GM19438 (cell line): ENCODE results near the gene MED10.

Experiments
- ATAC-seq: cut with Tn5 transposase; IDR thresholded peaks from one replicate; pipeline ENCODE4 v1.9.1; 2021; ENCODE audit warnings: low read depth; ENCODE audit not compliant: unreplicated experiment

MED10 gene

GRCh38 chr5:6399980-6400910 is 21.9 kb upstream of the MED10 start:
- ATAC-seq, result no peak

- ATAC-seq, result no peak
Measured at GRCh38 chr5:6398570-6399230, 20.4 kb upstream of the MED10 start.

GRCh38 chr5:6397536-6398269 is 19.4 kb upstream of the MED10 start:
- no peak for ATAC-seq

- no peak for ATAC-seq
Measured at GRCh38 chr5:6396836-6397535, 18.6 kb upstream of the MED10 start.

- ATAC-seq, result no peak
Measured at GRCh38 chr5:6396043-6396442, 17.7 kb upstream of the MED10 start.

GRCh38 chr5:6395621-6396020 is 17.3 kb upstream of the MED10 start:
- no peak for ATAC-seq

- no peak for ATAC-seq
Measured at GRCh38 chr5:6395102-6395445, 16.7 kb upstream of the MED10 start.

DNA sequence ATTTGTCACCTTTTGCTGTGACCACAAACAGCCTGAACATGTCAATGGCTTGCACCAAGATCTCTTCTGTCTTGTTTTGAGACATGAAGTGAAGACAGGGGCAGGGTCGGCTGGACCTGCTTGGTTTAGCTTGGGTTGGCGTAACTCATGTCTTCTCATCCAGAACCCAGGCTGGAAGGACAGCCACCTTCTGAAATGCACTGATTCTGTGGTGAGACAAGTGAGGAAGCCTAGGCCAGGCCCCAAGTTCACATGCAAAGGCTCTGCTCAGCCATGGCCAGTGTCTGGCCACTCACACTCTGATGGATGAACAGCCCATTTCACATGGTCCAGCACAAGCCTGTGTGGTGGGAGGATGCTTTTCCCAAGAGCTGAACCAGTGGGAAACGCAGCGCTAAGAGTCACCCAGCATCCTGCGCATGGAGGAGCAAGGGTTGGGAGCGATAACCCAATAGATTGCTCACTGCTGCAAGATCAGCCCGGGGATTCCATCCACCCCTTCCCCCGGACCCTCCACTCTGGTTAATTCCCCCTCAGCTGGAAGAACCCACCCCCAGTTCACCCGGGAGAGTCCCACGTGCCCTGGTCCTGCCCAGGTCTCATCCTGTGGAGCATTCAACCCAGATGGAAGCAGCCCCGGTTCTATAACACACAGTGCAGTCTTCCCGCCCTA is 16.2 kb upstream of the MED10 start:
- no peak for ATAC-seq

DNA sequence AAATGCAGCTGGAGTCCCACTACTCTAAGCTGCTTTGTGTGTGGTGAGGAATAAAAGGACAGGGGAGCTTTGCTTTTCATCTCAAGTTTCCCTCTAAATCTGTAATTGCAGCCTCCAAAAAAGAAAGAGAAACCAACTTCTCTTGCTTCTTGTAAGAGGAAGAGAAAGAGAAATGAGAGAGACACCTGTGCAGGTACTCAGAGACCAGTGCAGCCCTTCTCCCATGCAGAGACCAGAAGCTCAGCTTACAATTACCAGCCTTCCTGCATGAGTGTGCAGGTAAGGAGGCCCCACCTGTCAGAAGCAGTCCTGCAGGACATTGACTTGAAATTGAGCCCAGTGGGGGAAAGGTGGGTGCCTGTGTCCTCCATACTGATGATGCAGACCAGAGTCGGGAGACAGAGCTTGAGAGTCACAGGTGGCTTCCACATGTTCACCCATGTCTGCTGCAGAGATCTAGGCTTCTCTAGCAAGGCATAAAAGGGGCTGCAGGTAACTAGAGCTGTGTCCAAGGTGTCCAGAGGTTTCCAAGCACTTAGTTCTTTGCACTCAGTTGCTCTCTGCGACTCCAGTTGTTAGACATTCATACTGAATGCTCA is 15.3 kb upstream of the MED10 start:
- ATAC-seq, result no peak

DNA sequence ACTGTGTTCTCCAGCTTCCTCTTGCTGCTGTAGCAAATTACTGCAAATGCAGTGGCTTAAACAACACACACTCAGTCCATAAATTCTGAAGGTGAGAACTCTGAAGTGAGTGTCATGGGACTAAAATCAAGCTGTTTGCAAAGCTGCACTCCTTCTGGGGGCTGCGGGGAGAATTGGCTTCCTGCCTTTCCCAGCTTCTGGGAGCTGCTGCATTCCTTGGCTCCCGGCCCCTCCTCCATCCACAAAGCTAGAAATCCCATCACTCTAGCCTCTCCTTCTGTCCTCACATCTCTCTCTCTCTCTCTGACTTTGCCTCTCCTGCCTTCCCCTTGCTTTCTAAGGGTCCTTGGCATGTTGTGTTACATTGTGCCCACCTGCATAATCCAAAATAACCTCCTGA is 14.2 kb upstream of the MED10 start:
- ATAC-seq, result no peak

DNA sequence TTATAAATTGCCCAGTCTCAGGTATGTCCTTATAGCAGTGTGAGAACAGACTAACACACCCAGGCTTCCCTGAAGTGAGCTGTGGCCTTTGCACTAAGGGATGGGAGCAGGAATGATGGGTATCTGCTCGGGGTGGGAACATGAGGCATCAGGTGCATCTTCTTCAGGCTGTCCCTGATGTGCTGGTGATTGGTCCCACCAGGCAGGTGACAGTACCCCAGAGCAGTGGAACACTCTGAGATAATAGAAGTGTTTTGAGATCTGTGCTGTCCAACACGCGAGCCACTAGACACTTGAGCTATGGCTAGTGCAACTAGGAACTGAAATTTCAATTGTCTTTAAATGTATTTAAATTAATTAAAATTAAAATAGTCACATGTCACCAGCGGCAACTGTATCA is 12.8 kb upstream of the MED10 start:
- ATAC-seq, result no peak

GRCh38 chr5:6389946-6390530 is 11.7 kb upstream of the MED10 start:
- ATAC-seq, result no peak

- no peak for ATAC-seq
Measured at GRCh38 chr5:6389397-6389796, 11.1 kb upstream of the MED10 start.

GRCh38 chr5:6387970-6388369 is 9.6 kb upstream of the MED10 start:
- no peak for ATAC-seq

DNA sequence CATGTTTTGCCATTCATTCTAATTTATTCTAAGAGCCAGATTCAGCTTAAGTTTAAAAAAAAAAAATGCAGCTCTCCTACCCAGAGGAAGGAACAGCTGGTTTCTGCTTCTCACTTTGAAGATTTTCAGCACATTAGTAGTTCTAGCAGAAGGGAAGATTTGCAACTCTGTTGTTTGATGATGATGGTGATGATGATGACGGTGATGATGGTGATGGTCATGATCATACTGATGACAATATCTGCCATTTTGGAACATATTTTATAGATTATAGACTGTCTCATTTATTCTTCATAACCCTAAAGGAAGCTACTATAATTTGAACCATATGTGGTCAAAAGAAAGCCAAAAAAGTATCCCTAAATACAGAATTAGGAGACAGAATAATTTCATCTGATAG is 7.9 kb upstream of the MED10 start:
- no peak for ATAC-seq

DNA sequence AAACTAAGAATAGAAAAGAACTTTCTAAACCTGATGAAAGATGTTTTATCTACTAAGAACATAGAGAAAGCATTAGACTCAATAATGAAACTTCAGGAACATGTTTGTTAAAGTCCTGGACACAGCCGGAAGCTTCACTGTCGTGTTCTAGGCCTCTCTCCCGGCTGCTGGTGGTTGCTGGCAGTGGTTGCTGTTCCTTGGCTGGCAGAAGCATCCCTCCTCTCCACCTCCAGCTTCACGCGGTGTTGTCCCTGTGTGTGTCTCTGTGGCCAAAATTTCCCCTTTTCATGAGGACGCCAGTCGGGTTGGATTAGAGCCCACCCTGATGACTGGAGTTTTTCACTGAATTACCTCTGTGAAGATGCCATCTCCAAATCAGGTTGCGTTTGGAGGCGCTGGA is 6.5 kb upstream of the MED10 start:
- ATAC-seq, result no peak

DNA sequence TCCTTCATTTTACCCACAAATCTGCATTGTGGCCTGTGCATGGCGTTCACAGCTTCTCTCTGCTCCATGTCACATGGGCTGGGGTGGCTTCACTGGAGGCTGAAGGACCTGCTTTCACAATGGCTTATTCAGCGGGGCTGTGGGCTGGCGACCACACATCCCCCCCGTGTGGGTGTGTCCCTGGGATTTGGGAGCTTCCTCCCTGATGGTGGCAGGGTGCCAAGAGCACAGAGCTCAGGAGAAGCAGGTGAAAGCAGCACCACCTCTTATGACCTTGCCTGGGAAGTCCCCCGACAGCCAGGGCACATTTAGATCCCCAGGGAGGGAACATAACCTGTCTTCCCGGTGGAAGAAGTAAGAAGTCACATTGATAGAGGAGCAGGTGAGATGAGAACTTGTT is 5.0 kb upstream of the MED10 start:
- no peak for ATAC-seq

DNA sequence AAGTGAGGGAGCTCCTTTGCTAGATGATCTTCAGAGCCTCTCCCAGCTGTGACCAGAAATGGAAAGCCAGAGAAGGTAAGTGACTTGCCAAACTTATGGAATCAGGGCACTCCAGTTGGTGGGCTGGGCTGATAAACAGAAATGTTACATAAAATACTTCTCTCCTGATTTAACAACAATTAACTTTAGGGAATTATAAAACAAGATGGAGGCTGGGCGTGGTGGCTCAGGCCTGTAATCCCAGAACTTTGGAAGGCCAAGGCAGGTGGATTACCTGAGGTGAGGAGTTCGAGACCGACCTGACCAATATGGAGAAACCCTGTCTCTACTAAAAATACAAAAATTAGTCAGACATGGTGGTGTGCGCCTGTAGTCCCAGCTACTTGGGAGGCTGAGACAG is 899 bp upstream of the MED10 start:
- no peak for ATAC-seq

- ATAC-seq, result peak; percentile 37
Measured at GRCh38 chr5:6378766-6379103, 388 bp upstream of the MED10 start.

DNA sequence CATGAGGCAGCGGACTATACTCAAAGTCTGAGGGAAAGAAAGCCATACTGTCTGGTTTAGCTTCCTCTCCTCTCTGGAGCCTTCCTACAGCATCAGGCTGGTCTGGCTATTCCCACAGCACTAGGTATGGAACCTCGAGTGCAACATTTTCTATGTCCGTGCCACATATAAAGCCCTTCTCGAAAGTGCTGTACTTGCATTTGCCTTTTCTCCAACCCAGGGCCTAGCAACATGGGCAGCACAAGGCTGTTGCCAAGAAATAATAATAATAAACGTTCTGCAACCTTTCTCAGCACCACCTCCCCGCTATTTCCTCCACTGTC is 804 bp downstream of the MED10 start:
- ATAC-seq, result no peak
